WTC11 (cell line): ENCODE data around the gene DCAF11. TPM values are rescaled to one million over a fixed set of nuclear protein-coding genes. Genes with fewer than 3 reads are reported as not detected.

Experiments
- ATAC-seq: fragments of 200-7000 bp; cut with Tn5 transposase; 2 replicates; pipeline ENCODE4 v1.10.0; 2021; ENCODE audit warnings: mild to moderate bottlenecking, moderate library complexity
- CTCF ChIA-PET: fragments of 300-600 bp; sonication (Branson Sonifier 250); formaldehyde crosslinking; loops from one replicate; lab custom pipeline; 2021; ENCODE audit warnings: antibody characterized with exemption; lab: Charles Lee
- POLR2A ChIA-PET: fragments of 350-600 bp; sonication (Branson Sonifier 250); formaldehyde crosslinking; loops from one replicate; lab custom pipeline; 2021; ENCODE audit warnings: antibody characterized with exemption; lab: Charles Lee
- DNase-seq: peaks from one replicate; pipeline ENCODE4 v3.0.0; 2021; ENCODE audit warnings: low spot score
- H3K27ac Mint-ChIP-seq: 2 replicates; pipeline ENCODE4 v1.8.0; 2021; ENCODE audit warnings: mixed read lengths
- H3K27me3 Mint-ChIP-seq: 2 replicates; pipeline ENCODE4 v1.8.0; 2021; ENCODE audit warnings: low read depth, mild to moderate bottlenecking, moderate library complexity, mixed read lengths
- H3K36me3 Mint-ChIP-seq: 2 replicates; pipeline ENCODE4 v1.8.0; 2021; ENCODE audit warnings: mixed read lengths
- H3K4me1 Mint-ChIP-seq: 2 replicates; pipeline ENCODE4 v1.8.0; 2022; ENCODE audit warnings: mixed read lengths
- H3K4me3 Mint-ChIP-seq: 2 replicates; pipeline ENCODE4 v1.8.0; 2021; ENCODE audit warnings: mild to moderate bottlenecking, moderate library complexity, mixed read lengths
- H3K9me3 Mint-ChIP-seq: 2 replicates; pipeline ENCODE4 v1.8.0; 2021; ENCODE audit warnings: mixed read lengths
- CREM ChIP-seq: sonication (generic); formaldehyde crosslinking; IDR thresholded peaks from 2 replicates; pipeline ENCODE4 v1.8.1; 2022; ENCODE audit warnings: mild to moderate bottlenecking, missing genetic modification reagents, moderate library complexity
- E2F5 ChIP-seq: sonication (generic); formaldehyde crosslinking; IDR thresholded peaks from 2 replicates; pipeline ENCODE4 v1.8.1; 2022; ENCODE audit warnings: mild to moderate bottlenecking, moderate library complexity, missing genetic modification reagents
- ELF4 ChIP-seq: sonication (generic); formaldehyde crosslinking; IDR thresholded peaks from 2 replicates; pipeline ENCODE4 v1.8.1; 2022; ENCODE audit warnings: low read depth, mild to moderate bottlenecking, moderate library complexity, missing genetic modification reagents
- ETV6 ChIP-seq: sonication (generic); formaldehyde crosslinking; IDR thresholded peaks from 2 replicates; pipeline ENCODE4 v1.8.1; 2022; ENCODE audit warnings: mild to moderate bottlenecking, missing genetic modification reagents
- FOXP1 ChIP-seq: sonication (generic); formaldehyde crosslinking; IDR thresholded peaks from 2 replicates; pipeline ENCODE4 v1.8.0; 2022; ENCODE audit warnings: missing genetic modification reagents, mild to moderate bottlenecking, moderate library complexity, borderline replicate concordance
- GABPB1 ChIP-seq: sonication (generic); formaldehyde crosslinking; IDR thresholded peaks from 2 replicates; pipeline ENCODE4 v1.8.1; 2023; ENCODE audit warnings: mild to moderate bottlenecking, missing genetic modification reagents
- GRHL2 ChIP-seq: fragments of 250-450 bp; sonication (Bioruptor Pico); IDR thresholded peaks from 2 replicates; pipeline ENCODE4 v1.8.0; 2022; ENCODE audit warnings: mild to moderate bottlenecking, moderate library complexity; ENCODE audit not compliant: insufficient replicate concordance, severe bottlenecking
- GTF2I ChIP-seq: fragments of 250-450 bp; sonication (Bioruptor Pico); conservative IDR thresholded peaks from 2 replicates; pipeline ENCODE4 v1.4.0; 2021; ENCODE audit warnings: mild to moderate bottlenecking
- IRF2 ChIP-seq: sonication (generic); formaldehyde crosslinking; IDR thresholded peaks from 2 replicates; pipeline ENCODE4 v1.8.0; 2022; ENCODE audit warnings: low read depth, missing genetic modification reagents, borderline replicate concordance
- MAX ChIP-seq: sonication (generic); formaldehyde crosslinking; IDR thresholded peaks from 2 replicates; pipeline ENCODE4 v1.8.0; 2022; ENCODE audit warnings: mild to moderate bottlenecking, missing genetic modification reagents
- MXD4 ChIP-seq: fragments of 250-450 bp; sonication (Bioruptor Pico); IDR thresholded peaks from 2 replicates; pipeline ENCODE4 v1.8.0; 2021; ENCODE audit warnings: mild to moderate bottlenecking, moderate library complexity, borderline replicate concordance
- NFYB ChIP-seq: sonication (generic); formaldehyde crosslinking; conservative IDR thresholded peaks from 2 replicates; pipeline ENCODE4 v1.8.0; 2022; ENCODE audit warnings: low read depth, missing genetic modification reagents
- NR1H2 ChIP-seq: sonication (generic); formaldehyde crosslinking; IDR thresholded peaks from 2 replicates; pipeline ENCODE4 v1.9.0; 2021; ENCODE audit warnings: mild to moderate bottlenecking, moderate library complexity, missing genetic modification reagents
- PREB ChIP-seq: sonication (generic); formaldehyde crosslinking; IDR thresholded peaks from 2 replicates; pipeline ENCODE4 v1.8.1; 2022; ENCODE audit warnings: mild to moderate bottlenecking, missing genetic modification reagents, moderate library complexity, borderline replicate concordance
- PRRX2 ChIP-seq: fragments of 250-450 bp; sonication (Bioruptor Pico); IDR thresholded peaks from 2 replicates; pipeline ENCODE4 v1.8.0; 2021; ENCODE audit warnings: mild to moderate bottlenecking
- RORB ChIP-seq: fragments of 250-450 bp; sonication (Bioruptor Pico); IDR thresholded peaks from 2 replicates; pipeline ENCODE4 v1.9.0; 2021; ENCODE audit warnings: mild to moderate bottlenecking
- SMAD3 ChIP-seq: sonication (generic); formaldehyde crosslinking; IDR thresholded peaks from 2 replicates; pipeline ENCODE4 v1.8.0; 2022; ENCODE audit warnings: missing genetic modification reagents, mild to moderate bottlenecking, borderline replicate concordance
- SMAD4 ChIP-seq: sonication (generic); formaldehyde crosslinking; IDR thresholded peaks from 2 replicates; pipeline ENCODE4 v1.8.0; 2022; ENCODE audit warnings: mild to moderate bottlenecking, missing genetic modification reagents
- TCF7 ChIP-seq: sonication (generic); formaldehyde crosslinking; IDR thresholded peaks from 2 replicates; pipeline ENCODE4 v1.8.0; 2022; ENCODE audit warnings: mild to moderate bottlenecking, low read depth, missing genetic modification reagents, moderate library complexity
- TP53 ChIP-seq: sonication (generic); formaldehyde crosslinking; IDR thresholded peaks from 2 replicates; pipeline ENCODE4 v1.8.1; 2023; ENCODE audit warnings: mild to moderate bottlenecking, missing genetic modification reagents
- ZNF232 ChIP-seq: sonication (generic); formaldehyde crosslinking; IDR thresholded peaks from 2 replicates; pipeline ENCODE4 v1.8.0; 2022; ENCODE audit warnings: mild to moderate bottlenecking, missing genetic modification reagents
- ZNF281 ChIP-seq: sonication (generic); formaldehyde crosslinking; IDR thresholded peaks from 2 replicates; pipeline ENCODE4 v1.8.0; 2023; ENCODE audit warnings: mild to moderate bottlenecking, missing genetic modification reagents
- ZNF416 ChIP-seq: fragments of 250-450 bp; sonication (Bioruptor Pico); IDR thresholded peaks from 2 replicates; pipeline ENCODE4 v1.9.0; 2021; ENCODE audit warnings: mild to moderate bottlenecking, inconsistent platforms
- ZSCAN18 ChIP-seq: fragments of 250-450 bp; sonication (Bioruptor Pico); IDR thresholded peaks from 2 replicates; pipeline ENCODE4 v2.1.2; 2022; ENCODE audit warnings: mild to moderate bottlenecking, moderate library complexity
- total RNA-seq: library from RNA; stranded (reverse); gene quantifications from 3 replicates; pipeline ENCODE4 v1.2.3, GENCODE V29; 2021

DCAF11 gene
- total RNA-seq, 1 experiment from 2014 or later = 73.6 TPM

- TF ChIP-seq GRHL2 (CRISPR knock-in tag) = no peak
- TF ChIP-seq NR1H2 (CRISPR knock-in tag) = no peak
- TF ChIP-seq PRRX2 (CRISPR knock-in tag) = no peak
- TF ChIP-seq ETV6 = no peak
- no peak for TF ChIP-seq NFYB (CRISPR knock-in tag)
- TF ChIP-seq ZNF281 (CRISPR knock-in tag) = no peak
- TF ChIP-seq PREB (CRISPR knock-in tag) = no peak
These were observed 24.1 kb downstream of the DCAF11 start (continued) for GRCh38 chr14:24138396-24139271.

- POLR2A ChIA-PET = interaction anchor here (0.6 kb wide), 1 partner anchor 496 kb away, joined by 3 read pairs; no protein-coding TSS in a partner anchor
These were observed 24.8 kb downstream of the DCAF11 start for GRCh38 chr14:24139272-24139934.

GRCh38 chr14:24141097-24141880 is 26.7 kb downstream of the DCAF11 start, which contains the start of gene EMC9:
Gene EMC9 (minus strand): TSS chr14:24141591. CDS start chr14:24141304, 287 bp downstream.
- CTCF ChIA-PET = interaction anchor here (0.6 to 2.3 kb wide), 14 partner anchors 20 to 586 kb away, joined by 3 to 26 read pairs (median 5); partner anchors contain the start of genes CIDEB, DCAF11, IRF9 and NRL
- POLR2A ChIA-PET = interaction anchor here (0.6 to 2.1 kb wide), 12 partner anchors 10 to 603 kb away, joined by 3 to 24 read pairs (median 4); partner anchors contain the start of genes CARMIL3, CHMP4A, DCAF11 and IRF9
- Mint-ChIP-seq H3K27ac (peak within 1 kb of the TSS; percentile 99), H3K27me3 (no peaks in the 10 kb centered on the region), H3K36me3 (peaks cover 42% of the 10 kb centered on the region), H3K4me1 (peaks cover 35% of the 10 kb centered on the region), H3K4me3 (peak within 1 kb of the TSS; percentile 95), H3K9me3 (no peaks in the 10 kb centered on the region)
- DNase-seq = peak; percentile 100
- ATAC-seq = peak; percentile 89
- TF ChIP-seq SMAD3 (CRISPR knock-in tag) (0 out of 2 replicates have a peak, but pooled peaks have one; percentile 3), GTF2I (CRISPR knock-in tag) (no peak), FOXP1 (CRISPR knock-in tag) (peak; percentile 83), SMAD4 (CRISPR knock-in tag) (no peak), E2F5 (CRISPR knock-in tag) (peak; percentile 84), TCF7 (CRISPR knock-in tag) (0 out of 2 replicates have a peak, but pooled peaks have one; percentile 37), RORB (no peak), MXD4 (CRISPR knock-in tag) (no peak), ETV6 (peak; percentile 18; the same call in 1 of the 2 replicates), ZSCAN18 (CRISPR knock-in tag) (no peak), CREM (peak; percentile 61), IRF2 (CRISPR knock-in tag) (peak; percentile 29; the same call in 1 of the 2 replicates), GRHL2 (CRISPR knock-in tag) (no peak), MAX (CRISPR knock-in tag) (peak; percentile 73; the same call in 1 of the 2 replicates), TP53 (CRISPR knock-in tag) (peak; percentile 27; the same call in 1 of the 2 replicates), ZNF416 (0 out of 2 replicates have a peak, but pooled peaks have one; percentile 31)

More at GRCh38 chr14:24139272-24139934, 24.8 kb downstream of the DCAF11 start:
- H3K27ac Mint-ChIP-seq = peak overlapping the region; percentile 53; the same call in 1 of the 2 replicates
- peaks cover 31% of the 10 kb centered on the region for H3K4me1 Mint-ChIP-seq
- no peak for TF ChIP-seq ELF4
- peak; percentile 48 for TF ChIP-seq GABPB1 (CRISPR knock-in tag)
- no peak for TF ChIP-seq ZNF232
- TF ChIP-seq, all 79 proteins: peak for 1
- Mint-ChIP-seq H3K4me3 (peak overlapping the region; percentile 95), H3K36me3 (peaks cover 36% of the 10 kb centered on the region), H3K9me3 (no peaks in the 10 kb centered on the region), H3K27me3 (no peaks in the 10 kb centered on the region)
- ATAC-seq = no peak
- CTCF ChIA-PET = interaction anchor here (0.7 to 1.4 kb wide), 2 partner anchors 18 to 21 kb away, joined by 3 to 5 read pairs; partner anchors contain the start of gene IRF9
- DNase-seq = no peak
